GM12865 (cell line): ENCODE results near the gene NYAP1.
A peak's percentile ranks its signal among the peaks of the same experiment; 100 is the strongest.

Experiments used
- DNase-seq: peaks from one replicate; pipeline ENCODE4 v3.0.0; 2010; ENCODE audit warnings: low read depth
- H3K4me3 ChIP-seq: 2 replicates; pipeline ENCODE4 v1.5.1; 2011; ENCODE audit warnings: mild to moderate bottlenecking, low read depth, low read length, control low read depth
- CTCF ChIP-seq: IDR thresholded peaks from 2 replicates; pipeline ENCODE4 v1.5.1; 2011; ENCODE audit warnings: low read length, control low read depth, low read depth, inconsistent platforms; ENCODE audit not compliant: insufficient read depth; ENCODE audit errors: missing control alignments

NYAP1 gene

GRCh38 chr7:100472854-100473499 lies 10.8 kb upstream of the NYAP1 start:
- TF ChIP-seq CTCF = no peak
- peak; percentile 67 for DNase-seq
- H3K4me3 ChIP-seq = peak overlapping the region; percentile 30; the same call in 1 of the 2 replicates

- TF ChIP-seq CTCF = no peak
- peak; percentile 39 for DNase-seq
- peak overlapping the region; percentile 64 for H3K4me3 ChIP-seq
Measured at GRCh38 chr7:100475549-100475948, 8.2 kb upstream of the NYAP1 start.

GRCh38 chr7:100476101-100476780 lies 7.5 kb upstream of the NYAP1 start:
- no peak for DNase-seq
- H3K4me3 ChIP-seq = peak overlapping the region; percentile 64

GRCh38 chr7:100476903-100477870 lies 6.5 kb upstream of the NYAP1 start:
- TF ChIP-seq CTCF = peak; percentile 54
- DNase-seq = peak; percentile 35
- peak overlapping the region; percentile 64 for H3K4me3 ChIP-seq

More at GRCh38 chr7:100476101-100476780, 7.5 kb upstream of the NYAP1 start:
- TF ChIP-seq CTCF = no peak

- no peak for TF ChIP-seq CTCF
- DNase-seq = no peak
Measured at GRCh38 chr7:100477871-100478267, 5.9 kb upstream of the NYAP1 start.

GRCh38 chr7:100478958-100479660 lies 4.6 kb upstream of the NYAP1 start, which contains the start of gene TSC22D4:
TSS of gene TSC22D4 (minus strand) at chr7:100479214. CDS start at chr7:100478038, 1,176 bp downstream.
- TF ChIP-seq CTCF = no peak
- H3K4me3 ChIP-seq = peak within 1 kb of the TSS; percentile 64
- peak; percentile 96 for DNase-seq

More at GRCh38 chr7:100477871-100478267, 5.9 kb upstream of the NYAP1 start:
- peak overlapping the region; percentile 64 for H3K4me3 ChIP-seq
